Esophagus squamous epithelium (tissue), 4 donors: ENCODE results near the gene ISG15.
A peak's percentile ranks its signal among the peaks of the same experiment; 100 is the strongest.

ENCODE experiments used
- POLR2A ChIP-seq, 4 donors: fragments of 450-650 bp; IDR thresholded peaks; one replicate each; pipeline ENCODE4 v1.6.1; 2017; ENCODE audit warnings: antibody characterized with exemption in 4 of 4, mild to moderate bottlenecking in 4 of 4, moderate library complexity in 3 of 4
- TF ChIP-seq, protein P1 (sequence below), 6 experiments: fragments of 450-650 bp in 4 of 6; fragments of 200-600 bp in 2 of 6; sonication (generic) in 2 of 6; IDR thresholded peaks; one replicate each; pipeline ENCODE4 v1.5.1; 2016 to 2019; ENCODE audit warnings: antibody characterized with exemption in 6 of 6, mild to moderate bottlenecking in 4 of 6, moderate library complexity in 4 of 6

GRCh38 chr1:998995-999724, 14.1 kb upstream of the ISG15 start:
- TF ChIP-seq, protein P1, sequence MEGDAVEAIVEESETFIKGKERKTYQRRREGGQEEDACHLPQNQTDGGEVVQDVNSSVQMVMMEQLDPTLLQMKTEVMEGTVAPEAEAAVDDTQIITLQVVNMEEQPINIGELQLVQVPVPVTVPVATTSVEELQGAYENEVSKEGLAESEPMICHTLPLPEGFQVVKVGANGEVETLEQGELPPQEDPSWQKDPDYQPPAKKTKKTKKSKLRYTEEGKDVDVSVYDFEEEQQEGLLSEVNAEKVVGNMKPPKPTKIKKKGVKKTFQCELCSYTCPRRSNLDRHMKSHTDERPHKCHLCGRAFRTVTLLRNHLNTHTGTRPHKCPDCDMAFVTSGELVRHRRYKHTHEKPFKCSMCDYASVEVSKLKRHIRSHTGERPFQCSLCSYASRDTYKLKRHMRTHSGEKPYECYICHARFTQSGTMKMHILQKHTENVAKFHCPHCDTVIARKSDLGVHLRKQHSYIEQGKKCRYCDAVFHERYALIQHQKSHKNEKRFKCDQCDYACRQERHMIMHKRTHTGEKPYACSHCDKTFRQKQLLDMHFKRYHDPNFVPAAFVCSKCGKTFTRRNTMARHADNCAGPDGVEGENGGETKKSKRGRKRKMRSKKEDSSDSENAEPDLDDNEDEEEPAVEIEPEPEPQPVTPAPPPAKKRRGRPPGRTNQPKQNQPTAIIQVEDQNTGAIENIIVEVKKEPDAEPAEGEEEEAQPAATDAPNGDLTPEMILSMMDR (IDR thresholded peaks at IDR 0.05): peak in 1 of 6 experiments; percentile 6
- peak in 1 of 4 donors; percentile 1 for TF ChIP-seq POLR2A (IDR thresholded peaks at IDR 0.05)
